Measurements from ENCODE around the gene ANKRD55.
"Not testable (repeated sequence)": the region's sequence is repeated elsewhere in the genome, so short reads cannot be mapped to it uniquely, and the experiment has no call there.

DNA sequence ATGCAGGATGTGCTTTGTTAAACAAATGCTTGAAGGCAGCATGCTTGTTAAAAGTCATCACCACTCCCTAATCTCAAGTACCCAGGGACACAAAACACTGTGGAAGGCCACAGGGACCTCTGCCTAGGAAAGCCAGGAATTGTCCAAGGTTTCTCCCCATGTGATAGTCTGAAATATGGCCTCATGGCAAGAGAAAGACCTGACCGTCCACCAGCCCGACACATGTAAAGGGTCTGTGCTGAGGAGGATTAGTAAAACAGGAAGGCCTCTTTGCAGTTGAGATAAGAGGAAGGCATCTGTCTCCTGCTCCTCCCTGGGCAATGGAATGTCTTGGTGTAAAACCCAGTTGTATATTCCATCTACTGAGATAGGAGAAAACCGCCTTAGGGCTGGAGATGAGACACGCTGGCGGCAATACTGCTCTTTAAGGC lies 75.9 kb downstream of the ANKRD55 start:
- TF ChIP-seq, protein P1, sequence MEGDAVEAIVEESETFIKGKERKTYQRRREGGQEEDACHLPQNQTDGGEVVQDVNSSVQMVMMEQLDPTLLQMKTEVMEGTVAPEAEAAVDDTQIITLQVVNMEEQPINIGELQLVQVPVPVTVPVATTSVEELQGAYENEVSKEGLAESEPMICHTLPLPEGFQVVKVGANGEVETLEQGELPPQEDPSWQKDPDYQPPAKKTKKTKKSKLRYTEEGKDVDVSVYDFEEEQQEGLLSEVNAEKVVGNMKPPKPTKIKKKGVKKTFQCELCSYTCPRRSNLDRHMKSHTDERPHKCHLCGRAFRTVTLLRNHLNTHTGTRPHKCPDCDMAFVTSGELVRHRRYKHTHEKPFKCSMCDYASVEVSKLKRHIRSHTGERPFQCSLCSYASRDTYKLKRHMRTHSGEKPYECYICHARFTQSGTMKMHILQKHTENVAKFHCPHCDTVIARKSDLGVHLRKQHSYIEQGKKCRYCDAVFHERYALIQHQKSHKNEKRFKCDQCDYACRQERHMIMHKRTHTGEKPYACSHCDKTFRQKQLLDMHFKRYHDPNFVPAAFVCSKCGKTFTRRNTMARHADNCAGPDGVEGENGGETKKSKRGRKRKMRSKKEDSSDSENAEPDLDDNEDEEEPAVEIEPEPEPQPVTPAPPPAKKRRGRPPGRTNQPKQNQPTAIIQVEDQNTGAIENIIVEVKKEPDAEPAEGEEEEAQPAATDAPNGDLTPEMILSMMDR (IDR thresholded peaks at IDR 0.05), result not testable (repeated sequence)
- not testable (repeated sequence) for TF ChIP-seq POLR2A, POLR2AphosphoS5 (IDR thresholded peaks at IDR 0.05)

Measured in transverse colon (tissue), 4 donors.